Ascending aorta (tissue), 2 donors: ENCODE measurements around the gene SYDE2. TPM values are rescaled to one million over a fixed set of nuclear protein-coding genes. Genes with fewer than 3 reads are reported as not detected.

Experiments
- DNase-seq, 2 donors: peaks; one replicate each; pipeline ENCODE4 v3.0.0-alpha.2; 2019; ENCODE audit warnings: low spot score in 2 of 2
- H3K27ac ChIP-seq, 2 donors: fragments of 200-600 bp; sonication (generic); one replicate each; pipeline ENCODE4 v1.5.1; 2016 to 2017; ENCODE audit warnings: mild to moderate bottlenecking in 1 of 2
- H3K27me3 ChIP-seq: fragments of 200-600 bp; sonication (generic); one replicate; pipeline ENCODE4 v1.5.1; 2017
- H3K36me3 ChIP-seq, 2 donors: fragments of 200-600 bp; sonication (generic); one replicate each; pipeline ENCODE4 v1.5.1; 2016
- H3K4me1 ChIP-seq, 2 donors: fragments of 200-600 bp; sonication (generic); one replicate each; pipeline ENCODE4 v1.5.1; 2016 to 2017; ENCODE audit warnings: mild to moderate bottlenecking in 1 of 2
- H3K4me3 ChIP-seq, 2 donors: fragments of 200-600 bp; sonication (generic); one replicate each; pipeline ENCODE4 v1.5.1; 2016 to 2017; ENCODE audit warnings: mild to moderate bottlenecking in 1 of 2
- H3K9me3 ChIP-seq, 2 donors: fragments of 200-600 bp; sonication (generic); one replicate each; pipeline ENCODE4 v1.5.1; 2016
- CTCF ChIP-seq, 3 experiments: fragments of 200-600 bp in 2 of 3; fragments of 450-650 bp in 1 of 3; sonication (generic) in 2 of 3; IDR thresholded peaks; one replicate each; pipeline ENCODE4 v1.5.1; 2016 to 2019; ENCODE audit warnings: antibody characterized with exemption in 3 of 3, mild to moderate bottlenecking in 1 of 3, moderate library complexity in 1 of 3
- intact Hi-C: fragments of 100-400 bp; cut with DNase I; formaldehyde crosslinking; loops from one replicate; pipeline ENCODE4 v1.15.1; 2023
- total RNA-seq: library from RNA; depleted of rRNA; stranded (reverse); fragments of >200 nt; gene quantifications from one replicate; pipeline ENCODE4 v1.1.0, GENCODE V29; 2016

SYDE2 gene
- total RNA-seq, 1 donor from 2014 or later = 0.43 TPM

- H3K27ac ChIP-seq = peak overlapping the region in 1 of 2 donors; percentile 29
Measured at GRCh38 chr1:85133565-85134159, 67.2 kb downstream of the SYDE2 start.

GRCh38 chr1:85132078-85132720, 68.6 kb downstream of the SYDE2 start:
- Histone ChIP-seq H3K27me3 (no peaks in the 10 kb centered on the region), H3K4me1 (peaks cover 0 to 12% of the 10 kb centered on the region in 2 donors), H3K36me3 (no peaks in the 10 kb centered on the region), H3K27ac (no peak overlapping the region), H3K9me3 (no peaks in the 10 kb centered on the region), H3K4me3 (no peak overlapping the region)
- intact Hi-C loops = no loop called here
- TF ChIP-seq CTCF (IDR thresholded peaks at IDR 0.05) = no peak
- DNase-seq = no peak

More at GRCh38 chr1:85133565-85134159, 67.2 kb downstream of the SYDE2 start:
- no peak for TF ChIP-seq CTCF (IDR thresholded peaks at IDR 0.05)
- no peaks in the 10 kb centered on the region for H3K36me3 ChIP-seq
- intact Hi-C loops = no loop called here
- no peak for DNase-seq
- H3K4me3 ChIP-seq = no peak overlapping the region
- no peaks in the 10 kb centered on the region for H3K27me3 ChIP-seq
- H3K9me3 ChIP-seq = no peaks in the 10 kb centered on the region
- peaks cover 0 to 10% of the 10 kb centered on the region in 2 donors for H3K4me1 ChIP-seq

- intact Hi-C loops = no loop called here
- Histone ChIP-seq H3K4me1 (peaks cover 0 to 4% of the 10 kb centered on the region in 2 donors), H3K36me3 (no peaks in the 10 kb centered on the region), H3K27me3 (no peaks in the 10 kb centered on the region), H3K4me3 (no peak overlapping the region), H3K9me3 (no peaks in the 10 kb centered on the region), H3K27ac (peak overlapping the region; percentile 15 to 53)
- no peak for DNase-seq
- no peak for TF ChIP-seq CTCF (IDR thresholded peaks at IDR 0.05)
Measured at GRCh38 chr1:85128316-85128715, 72.5 kb downstream of the SYDE2 start.

GRCh38 chr1:85125891-85126290, 74.9 kb downstream of the SYDE2 start:
- Histone ChIP-seq H3K36me3 (no peaks in the 10 kb centered on the region), H3K27ac (no peak overlapping the region), H3K9me3 (no peaks in the 10 kb centered on the region), H3K4me1 (peaks cover 0 to 2% of the 10 kb centered on the region in 2 donors), H3K27me3 (no peaks in the 10 kb centered on the region), H3K4me3 (no peak overlapping the region)
- TF ChIP-seq CTCF (IDR thresholded peaks at IDR 0.05) = no peak
- intact Hi-C loops = no loop called here
- no peak for DNase-seq

- no peak overlapping the region for H3K4me3 ChIP-seq
- H3K27me3 ChIP-seq = no peaks in the 10 kb centered on the region
- no peak for DNase-seq
- H3K27ac ChIP-seq = no peak overlapping the region
- peaks cover 0 to 2% of the 10 kb centered on the region in 2 donors for H3K4me1 ChIP-seq
- no peaks in the 10 kb centered on the region for H3K36me3 ChIP-seq
- no peaks in the 10 kb centered on the region for H3K9me3 ChIP-seq
- intact Hi-C loops = no loop called here
- no peak for TF ChIP-seq CTCF (IDR thresholded peaks at IDR 0.05)
Measured at GRCh38 chr1:85124091-85124490, 76.7 kb downstream of the SYDE2 start.
